Measurements from ENCODE around the gene AVP. TPM values are rescaled to one million over a fixed set of nuclear protein-coding genes. Genes with fewer than 3 reads are reported as not detected.
"Not testable (repeated sequence)": the region's sequence is repeated elsewhere in the genome, so short reads cannot be mapped to it uniquely, and the experiment has no call there.

The AVP gene
- total RNA-seq, 2 experiments from 2014 or later, result not detected

DNA sequence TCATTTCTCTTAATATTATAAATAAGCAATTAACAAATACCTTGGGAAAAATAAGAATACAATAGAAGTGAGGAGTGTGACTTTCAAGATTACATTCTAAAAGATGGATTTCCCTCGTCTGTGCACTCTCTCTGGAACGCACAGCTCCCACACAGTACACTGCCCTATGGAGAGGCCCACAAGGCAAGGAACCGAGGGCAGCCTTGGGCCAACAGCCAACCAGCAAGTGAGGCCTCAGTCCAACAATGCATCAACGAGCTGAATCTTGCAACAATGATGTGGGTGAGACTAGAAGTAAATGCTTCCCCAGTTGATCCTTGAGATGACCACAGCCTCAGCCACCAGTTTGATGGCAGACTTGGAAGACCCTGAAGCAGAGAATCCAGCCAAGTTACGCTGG is 34.5 kb upstream of the AVP start:
- DNase-seq (ENCODE audit: low spot score), result no peak
- no peak overlapping the region for H3K4me2 ChIP-seq (ENCODE audit: low read length)
- peaks cover 34% of the 10 kb centered on the region for H3K36me3 ChIP-seq (ENCODE audit: insufficient read depth, low read length)
- H3K4me3 ChIP-seq (ENCODE audit: low read depth, low read length, poor library complexity, severe bottlenecking), result no peak overlapping the region
- no peak overlapping the region for H3K27ac ChIP-seq (ENCODE audit: low read depth, low read length, poor library complexity, severe bottlenecking)
- no peaks in the 10 kb centered on the region for H3K79me2 ChIP-seq (ENCODE audit: insufficient read depth, low read depth, low read length)
- no peak overlapping the region for H2AFZ ChIP-seq (ENCODE audit: low read length)
- ChIA-PET CTCF (ENCODE audit: unreplicated experiment) (interaction anchor here (0.9 kb wide), 1 partner anchor 19 kb away, joined by 3 read pairs; no protein-coding TSS in a partner anchor), POLR2A (no interaction called here)
- H3K9me2 ChIP-seq (ENCODE audit: insufficient read depth, low read length), result no peaks in the 10 kb centered on the region
- H3K9me3 ChIP-seq (ENCODE audit: low read length), result peaks cover 17% of the 10 kb centered on the region; the same call in 1 of the 2 replicates
- BruUV-seq (replicated peaks), result no TSS peak
- TF ChIP-seq EZH2phosphoT487 (IDR thresholded peaks at IDR 0.05; ENCODE audit: borderline replicate concordance, low read depth, low read length), result no peak
- TF ChIP-seq, protein P1, sequence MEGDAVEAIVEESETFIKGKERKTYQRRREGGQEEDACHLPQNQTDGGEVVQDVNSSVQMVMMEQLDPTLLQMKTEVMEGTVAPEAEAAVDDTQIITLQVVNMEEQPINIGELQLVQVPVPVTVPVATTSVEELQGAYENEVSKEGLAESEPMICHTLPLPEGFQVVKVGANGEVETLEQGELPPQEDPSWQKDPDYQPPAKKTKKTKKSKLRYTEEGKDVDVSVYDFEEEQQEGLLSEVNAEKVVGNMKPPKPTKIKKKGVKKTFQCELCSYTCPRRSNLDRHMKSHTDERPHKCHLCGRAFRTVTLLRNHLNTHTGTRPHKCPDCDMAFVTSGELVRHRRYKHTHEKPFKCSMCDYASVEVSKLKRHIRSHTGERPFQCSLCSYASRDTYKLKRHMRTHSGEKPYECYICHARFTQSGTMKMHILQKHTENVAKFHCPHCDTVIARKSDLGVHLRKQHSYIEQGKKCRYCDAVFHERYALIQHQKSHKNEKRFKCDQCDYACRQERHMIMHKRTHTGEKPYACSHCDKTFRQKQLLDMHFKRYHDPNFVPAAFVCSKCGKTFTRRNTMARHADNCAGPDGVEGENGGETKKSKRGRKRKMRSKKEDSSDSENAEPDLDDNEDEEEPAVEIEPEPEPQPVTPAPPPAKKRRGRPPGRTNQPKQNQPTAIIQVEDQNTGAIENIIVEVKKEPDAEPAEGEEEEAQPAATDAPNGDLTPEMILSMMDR (conservative IDR thresholded peaks at IDR 0.05; ENCODE audit: low read length), result no peak
- H4K20me1 ChIP-seq (ENCODE audit: insufficient read depth, low read length), result no peaks in the 10 kb centered on the region
- intact Hi-C loops (cut with micrococcal nuclease; ENCODE audit: unreplicated experiment), result no loop called here
- peaks cover 14% of the 10 kb centered on the region for H3K4me1 ChIP-seq (ENCODE audit: insufficient read depth, low read length, poor library complexity, severe bottlenecking)

DNA sequence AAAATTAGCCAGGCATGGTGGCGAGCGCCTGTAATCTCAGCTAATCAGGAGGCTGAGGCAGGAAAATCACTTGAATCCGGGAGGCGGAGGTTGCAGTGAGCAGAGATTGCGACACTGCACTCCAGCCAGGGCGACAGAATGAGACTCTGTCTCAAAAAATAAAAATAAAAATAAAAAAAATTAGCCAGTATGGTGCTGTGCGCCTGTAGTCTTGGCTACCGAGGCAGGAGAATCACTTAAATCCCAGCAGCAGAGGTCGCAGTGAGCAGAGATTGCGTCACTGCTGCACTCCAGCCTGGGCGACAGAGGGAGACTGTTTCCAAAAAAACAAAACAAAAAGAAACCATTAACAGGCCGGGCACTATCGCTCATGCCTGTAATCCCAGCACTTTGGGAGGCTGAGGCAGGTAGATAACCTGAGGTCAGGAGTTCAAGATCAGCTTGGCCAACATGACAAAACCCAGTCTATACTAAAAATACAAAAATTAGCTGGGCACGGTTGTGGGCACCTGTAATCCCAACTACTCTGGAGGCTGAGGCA is 33.4 kb upstream of the AVP start:
- intact Hi-C loops (cut with micrococcal nuclease; ENCODE audit: unreplicated experiment); H2AFZ ChIP-seq (ENCODE audit: low read length): not testable (repeated sequence)

DNA sequence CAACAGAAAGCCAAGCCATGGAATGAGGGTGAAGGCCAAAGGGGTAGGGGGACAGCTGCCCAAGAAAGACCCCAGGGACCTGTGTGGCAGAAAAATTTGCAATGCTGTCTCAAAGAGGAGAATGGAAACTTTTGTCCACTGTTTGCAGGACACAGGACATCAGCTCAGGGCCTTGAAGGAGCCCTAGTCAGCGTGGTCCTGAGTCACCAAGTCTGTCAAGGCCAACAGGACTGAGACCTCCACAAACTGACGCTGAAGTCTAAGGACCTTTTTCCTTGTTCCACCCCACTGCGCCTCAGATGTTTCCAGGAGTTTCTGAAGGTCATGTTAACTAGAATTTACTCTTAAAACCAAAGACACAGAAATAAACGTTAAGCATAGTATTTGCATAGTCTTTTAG is 31.8 kb upstream of the AVP start:
- Histone ChIP-seq H3K9me2 (ENCODE audit: insufficient read depth, low read length) (no peaks in the 10 kb centered on the region), H3K79me2 (ENCODE audit: insufficient read depth, low read depth, low read length) (no peaks in the 10 kb centered on the region), H3K4me3 (ENCODE audit: low read depth, low read length, poor library complexity, severe bottlenecking) (no peak overlapping the region), H3K9me3 (ENCODE audit: low read length) (no peaks in the 10 kb centered on the region), H3K27ac (ENCODE audit: low read depth, low read length, poor library complexity, severe bottlenecking) (no peak overlapping the region), H2AFZ (ENCODE audit: low read length) (no peak overlapping the region), H4K20me1 (ENCODE audit: insufficient read depth, low read length) (no peaks in the 10 kb centered on the region), H3K4me1 (ENCODE audit: insufficient read depth, low read length, poor library complexity, severe bottlenecking) (peaks cover 14% of the 10 kb centered on the region), H3K4me2 (ENCODE audit: low read length) (no peak overlapping the region), H3K36me3 (ENCODE audit: insufficient read depth, low read length) (peaks cover 8% of the 10 kb centered on the region; the same call in 1 of the 2 replicates)
- no TSS peak for BruUV-seq (replicated peaks)
- ChIA-PET CTCF (ENCODE audit: unreplicated experiment) (no interaction called here), POLR2A (interaction anchor here (0.7 kb wide), 1 partner anchor 63 kb away, joined by 3 read pairs; no protein-coding TSS in a partner anchor)
- TF ChIP-seq, protein P1 (conservative IDR thresholded peaks at IDR 0.05; ENCODE audit: low read length), result no peak
- TF ChIP-seq EZH2phosphoT487 (IDR thresholded peaks at IDR 0.05; ENCODE audit: borderline replicate concordance, low read depth, low read length), result no peak
- no peak for DNase-seq (ENCODE audit: low spot score)
- intact Hi-C loops (cut with micrococcal nuclease; ENCODE audit: unreplicated experiment), result no loop called here

More for the DNA sequence above, 33.4 kb upstream of the AVP start:
- BruUV-seq (replicated peaks); H3K27ac ChIP-seq (ENCODE audit: low read depth, low read length, poor library complexity, severe bottlenecking); H3K9me3 ChIP-seq (ENCODE audit: low read length); H3K9me2 ChIP-seq (ENCODE audit: insufficient read depth, low read length); POLR2A ChIA-PET; H4K20me1 ChIP-seq (ENCODE audit: insufficient read depth, low read length); DNase-seq (ENCODE audit: low spot score); H3K4me3 ChIP-seq (ENCODE audit: low read depth, low read length, poor library complexity, severe bottlenecking); H3K79me2 ChIP-seq (ENCODE audit: insufficient read depth, low read depth, low read length): not testable (repeated sequence)
- H3K4me2 ChIP-seq (ENCODE audit: low read length), result peak overlapping the region; percentile 20; the same call in 1 of the 2 replicates
- peaks cover 24% of the 10 kb centered on the region for H3K36me3 ChIP-seq (ENCODE audit: insufficient read depth, low read length)
- CTCF ChIA-PET (ENCODE audit: unreplicated experiment), result interaction anchor here (0.9 kb wide), 1 partner anchor 18 kb away, joined by 3 read pairs; no protein-coding TSS in a partner anchor
- peaks cover 14% of the 10 kb centered on the region for H3K4me1 ChIP-seq (ENCODE audit: insufficient read depth, low read length, poor library complexity, severe bottlenecking)

Measured in OCI-LY7 (cell line).